Smooth muscle cell (in vitro differentiated cells): Measurements from ENCODE around the gene KMT2E. TPM values are rescaled to one million over a fixed set of nuclear protein-coding genes. Genes with fewer than 3 reads are reported as not detected.
A peak's percentile ranks its signal among the peaks of the same experiment; 100 is the strongest.
"Not testable (repeated sequence)": the region's sequence is repeated elsewhere in the genome, so short reads cannot be mapped to it uniquely, and the experiment has no call there.

Experiments used
- DNase-seq: peaks from one replicate; lab custom pipeline; 2025; ENCODE audit not compliant: unreplicated experiment; lab: John Stamatoyannopoulos, UW
- H2AFZ ChIP-seq: fragments of 200-600 bp; sonication (generic); 2 replicates; pipeline ENCODE4 v1.6.0; 2016; ENCODE audit warnings: antibody characterized with exemption, low read depth, mild to moderate bottlenecking
- H3F3A ChIP-seq: fragments of 200-600 bp; sonication (generic); 2 replicates; pipeline ENCODE4 v1.6.0; 2017; ENCODE audit warnings: antibody characterized with exemption, low read depth
- H3K27ac ChIP-seq: fragments of 200-600 bp; sonication (generic); 2 replicates; pipeline ENCODE4 v1.5.1; 2016; ENCODE audit warnings: low read depth, mild to moderate bottlenecking
- H3K27me3 ChIP-seq: fragments of 200-600 bp; sonication (generic); 2 replicates; pipeline ENCODE4 v1.6.1; 2016; ENCODE audit warnings: low read depth, mild to moderate bottlenecking
- H3K36me3 ChIP-seq: fragments of 200-600 bp; sonication (generic); 2 replicates; pipeline ENCODE4 v1.5.1; 2016; ENCODE audit warnings: low read depth
- H3K4me1 ChIP-seq: fragments of 200-600 bp; sonication (generic); 2 replicates; pipeline ENCODE4 v1.5.1; 2016; ENCODE audit warnings: low read depth
- H3K4me2 ChIP-seq: fragments of 200-600 bp; sonication (generic); 2 replicates; pipeline ENCODE4 v1.6.0; 2016; ENCODE audit warnings: mild to moderate bottlenecking
- H3K4me3 ChIP-seq: fragments of 200-600 bp; sonication (generic); 2 replicates; pipeline ENCODE4 v1.5.1; 2016; ENCODE audit warnings: mild to moderate bottlenecking
- H3K79me2 ChIP-seq: fragments of 200-600 bp; sonication (generic); 2 replicates; pipeline ENCODE4 v1.6.0; 2016; ENCODE audit warnings: low read depth, mild to moderate bottlenecking
- H3K9ac ChIP-seq: fragments of 200-600 bp; sonication (generic); 2 replicates; pipeline ENCODE4 v1.6.0; 2016; ENCODE audit warnings: low read depth
- H3K9me3 ChIP-seq: fragments of 200-600 bp; sonication (generic); replicated peaks from 2 replicates; pipeline ENCODE4 v1.5.1; 2016; ENCODE audit warnings: low read depth
- H4K20me1 ChIP-seq: fragments of 200-600 bp; sonication (generic); 2 replicates; pipeline ENCODE4 v1.6.0; 2016; ENCODE audit warnings: low read depth
- WGBS: methylation state at CpG from one replicate; pipeline ENCODE4 v1.1.7; 2016; ENCODE audit warnings: low lambda C conversion rate; 5-methylcytosine and 5-hydroxymethylcytosine counted together
- polyA plus RNA-seq: library from polyadenylated mRNA; unstranded; fragments of >200 nt; fragmentation: Nextera tagmentation; extraction: Ambion mirVana; gene quantifications from 2 replicates; pipeline ENCODE4 v1.2.1, GENCODE V29; 2016
- total RNA-seq: library from RNA; depleted of rRNA; stranded (reverse); fragments of >200 nt; gene quantifications from 2 replicates; pipeline ENCODE4 v1.2.3, GENCODE V29; 2014
- TF ChIP-seq, protein P1 (sequence below): fragments of 200-600 bp; sonication (generic); IDR thresholded peaks from 2 replicates; pipeline ENCODE4 v1.5.1; 2017; ENCODE audit warnings: borderline replicate concordance, mild to moderate bottlenecking, antibody characterized with exemption; ENCODE audit not compliant: insufficient read depth, poor library complexity, severe bottlenecking

The KMT2E gene
- total and polyA plus RNA-seq, 2 experiments from 2014 or later: 64.4 to 88.1 TPM

DNA sequence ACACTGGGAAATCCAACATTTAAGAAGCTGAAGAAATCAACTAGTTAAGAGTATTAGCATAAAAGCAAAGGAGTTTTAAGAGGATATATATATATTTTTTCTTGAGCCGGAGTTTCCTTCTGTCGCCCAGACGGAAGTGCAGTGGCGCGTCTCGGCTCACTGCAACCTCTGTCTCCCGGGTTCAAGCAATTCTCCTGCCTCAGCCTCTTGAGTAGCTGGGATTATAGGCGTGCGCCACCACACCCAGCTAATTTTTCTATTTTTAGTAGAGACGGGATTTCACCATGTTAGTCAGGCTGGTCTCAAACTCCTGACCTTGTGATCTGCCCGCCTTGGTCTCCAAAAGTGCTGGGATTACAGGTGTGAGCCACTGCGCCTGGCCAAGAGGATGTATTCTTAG, 8.5 kb upstream of the KMT2E start:
- 98% methylated on average over 12 of the region's 12 CpGs for WGBS
- H3K27ac ChIP-seq: peak overlapping the region; percentile 80
- H3F3A ChIP-seq: peaks cover 34% of the 10 kb centered on the region
- H3K9me3 ChIP-seq, H3K4me2 ChIP-seq, H2AFZ ChIP-seq, H3K4me3 ChIP-seq, H3K79me2 ChIP-seq, H3K27me3 ChIP-seq, H3K9ac ChIP-seq, DNase-seq, H4K20me1 ChIP-seq, H3K36me3 ChIP-seq: not testable (repeated sequence)
- H3K4me1 ChIP-seq: peaks cover 25% of the 10 kb centered on the region

DNA sequence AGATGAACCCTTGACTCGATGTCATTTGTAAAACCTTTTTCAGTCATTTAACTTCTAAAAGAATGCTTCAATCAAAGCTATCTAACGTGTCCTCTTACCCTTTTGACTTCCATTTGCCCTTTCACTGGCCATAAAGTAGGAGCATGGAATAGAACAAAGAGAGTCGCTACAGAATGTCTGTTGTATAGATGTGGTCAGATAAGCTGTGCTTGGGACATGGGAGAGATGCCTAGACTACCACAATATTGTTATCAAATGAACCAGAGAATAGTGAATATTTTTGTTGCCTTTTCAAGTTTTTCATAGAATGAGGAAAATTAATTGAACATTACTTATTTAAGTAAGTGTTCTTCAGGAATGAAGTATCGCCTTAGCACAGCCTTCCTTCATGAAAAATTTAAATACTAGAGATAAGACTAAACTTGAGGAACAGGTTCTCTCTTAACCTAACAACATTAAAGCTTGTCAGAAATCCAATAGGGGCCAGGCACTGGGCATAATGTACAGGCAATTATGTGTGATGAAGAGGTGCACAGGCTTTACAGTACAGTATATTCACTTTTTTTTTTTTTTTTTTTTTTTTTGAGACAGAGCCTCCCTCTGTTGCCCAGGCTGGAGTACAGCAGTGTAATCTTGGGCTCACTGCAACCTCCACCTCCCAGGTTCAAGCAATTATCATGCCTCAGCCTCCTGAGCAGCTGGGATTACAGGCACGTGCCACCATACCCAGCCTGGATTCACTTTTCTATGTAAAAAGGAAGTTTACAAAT, 7.5 kb upstream of the KMT2E start:
- H3K9ac ChIP-seq: no peak overlapping the region
- H4K20me1 ChIP-seq: no peaks in the 10 kb centered on the region
- H3K9me3 ChIP-seq: no peaks in the 10 kb centered on the region
- H3K4me1 ChIP-seq: peaks cover 26% of the 10 kb centered on the region
- H2AFZ ChIP-seq: no peak overlapping the region
- no peak overlapping the region for H3K4me3 ChIP-seq
- H3K4me2 ChIP-seq: peak overlapping the region; percentile 32
- no peaks in the 10 kb centered on the region for H3K79me2 ChIP-seq
- H3K27ac ChIP-seq: peak overlapping the region; percentile 33
- WGBS: 52% methylated on average over 5 of the region's 5 CpGs
- TF ChIP-seq, protein P1, sequence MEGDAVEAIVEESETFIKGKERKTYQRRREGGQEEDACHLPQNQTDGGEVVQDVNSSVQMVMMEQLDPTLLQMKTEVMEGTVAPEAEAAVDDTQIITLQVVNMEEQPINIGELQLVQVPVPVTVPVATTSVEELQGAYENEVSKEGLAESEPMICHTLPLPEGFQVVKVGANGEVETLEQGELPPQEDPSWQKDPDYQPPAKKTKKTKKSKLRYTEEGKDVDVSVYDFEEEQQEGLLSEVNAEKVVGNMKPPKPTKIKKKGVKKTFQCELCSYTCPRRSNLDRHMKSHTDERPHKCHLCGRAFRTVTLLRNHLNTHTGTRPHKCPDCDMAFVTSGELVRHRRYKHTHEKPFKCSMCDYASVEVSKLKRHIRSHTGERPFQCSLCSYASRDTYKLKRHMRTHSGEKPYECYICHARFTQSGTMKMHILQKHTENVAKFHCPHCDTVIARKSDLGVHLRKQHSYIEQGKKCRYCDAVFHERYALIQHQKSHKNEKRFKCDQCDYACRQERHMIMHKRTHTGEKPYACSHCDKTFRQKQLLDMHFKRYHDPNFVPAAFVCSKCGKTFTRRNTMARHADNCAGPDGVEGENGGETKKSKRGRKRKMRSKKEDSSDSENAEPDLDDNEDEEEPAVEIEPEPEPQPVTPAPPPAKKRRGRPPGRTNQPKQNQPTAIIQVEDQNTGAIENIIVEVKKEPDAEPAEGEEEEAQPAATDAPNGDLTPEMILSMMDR: no peak
- peaks cover 34% of the 10 kb centered on the region for H3F3A ChIP-seq
- no peak for DNase-seq
- H3K36me3 ChIP-seq: no peaks in the 10 kb centered on the region
- H3K27me3 ChIP-seq: no peaks in the 10 kb centered on the region

DNA sequence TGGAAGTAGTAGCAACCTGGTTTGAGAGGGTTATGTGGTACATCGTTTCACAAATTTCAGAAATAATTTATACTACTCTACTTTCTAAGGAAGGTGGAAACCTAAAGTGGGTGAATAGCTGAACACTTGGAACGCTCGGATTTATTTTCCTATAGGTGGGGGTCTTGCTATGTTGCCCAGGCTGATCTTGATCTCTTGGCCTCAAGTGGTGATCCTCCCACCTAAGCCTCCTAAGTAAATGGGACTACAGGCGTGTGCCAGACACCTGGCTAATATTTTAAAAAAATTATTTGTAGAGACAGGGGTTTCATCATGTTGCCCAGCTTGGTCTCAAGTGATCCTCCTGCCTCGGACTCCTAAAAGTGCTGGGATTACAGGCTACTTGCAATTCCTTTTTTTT, 6.7 kb upstream of the KMT2E start:
- 98% methylated on average over 5 of the region's 5 CpGs for WGBS
- H2AFZ ChIP-seq: no peak overlapping the region
- no peaks in the 10 kb centered on the region for H3K27me3 ChIP-seq
- H3K4me1 ChIP-seq: peaks cover 26% of the 10 kb centered on the region
- H3K27ac ChIP-seq: peak overlapping the region; percentile 33
- peaks cover 3% of the 10 kb centered on the region for H4K20me1 ChIP-seq
- H3K9ac ChIP-seq: no peak overlapping the region
- TF ChIP-seq, protein P1: no peak
- H3K4me2 ChIP-seq: peak overlapping the region; percentile 32
- H3F3A ChIP-seq: peaks cover 37% of the 10 kb centered on the region
- no peak for DNase-seq
- no peaks in the 10 kb centered on the region for H3K36me3 ChIP-seq
- H3K9me3 ChIP-seq: no peaks in the 10 kb centered on the region
- H3K4me3 ChIP-seq: no peak overlapping the region
- H3K79me2 ChIP-seq: no peaks in the 10 kb centered on the region

DNA sequence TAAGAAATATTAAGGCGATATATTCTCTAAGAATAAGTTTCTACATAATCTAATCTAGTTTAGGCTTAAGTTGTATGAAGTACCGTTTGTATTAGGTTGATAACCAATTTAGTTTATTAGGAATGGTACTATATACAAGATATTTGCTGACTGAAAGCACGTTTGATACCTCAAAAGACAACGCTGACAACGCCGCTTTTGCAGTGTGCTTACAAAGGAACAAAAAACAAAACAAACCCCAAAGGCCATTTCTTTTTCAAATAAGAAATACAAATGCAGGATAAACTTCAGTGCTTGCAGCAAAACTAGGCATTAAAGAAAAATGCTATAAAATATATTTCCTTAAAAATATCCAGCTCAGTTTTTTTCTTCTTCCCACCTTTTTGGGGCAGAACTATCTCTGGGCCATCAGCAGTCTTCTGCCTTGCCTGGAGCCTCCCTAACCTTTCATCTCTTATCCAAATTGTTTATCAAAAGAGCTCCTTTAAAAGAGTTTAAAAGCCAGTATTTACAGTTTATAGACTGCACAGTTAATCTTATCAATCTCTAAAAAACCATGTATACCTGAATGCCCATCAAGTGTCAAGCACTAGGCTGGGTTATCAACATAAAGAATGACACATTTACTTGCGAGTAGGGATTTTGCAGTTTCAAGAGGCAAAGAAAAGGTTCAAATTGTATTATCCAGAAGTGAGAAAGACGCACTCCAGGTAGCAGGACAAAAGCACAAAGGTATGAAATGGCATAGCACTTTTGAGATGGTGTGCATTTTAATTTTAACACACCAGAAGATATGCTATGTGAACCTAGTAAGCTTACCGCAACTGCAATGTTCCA, 4.1 kb upstream of the KMT2E start:
- Histone ChIP-seq H3K9ac (peak overlapping the region; percentile 100), H3K4me1 (peaks cover 13% of the 10 kb centered on the region), H3F3A (peaks cover 26% of the 10 kb centered on the region), H4K20me1 (peaks cover 3% of the 10 kb centered on the region), H3K36me3 (no peaks in the 10 kb centered on the region), H3K27me3 (no peaks in the 10 kb centered on the region), H3K27ac (peak overlapping the region; percentile 100), H3K9me3 (no peaks in the 10 kb centered on the region), H3K4me2 (peak overlapping the region; percentile 97), H2AFZ (no peak overlapping the region), H3K79me2 (peaks cover 9% of the 10 kb centered on the region), H3K4me3 (peak overlapping the region; percentile 98)
- TF ChIP-seq, protein P1: no peak
- no peak for DNase-seq
- WGBS: 68% methylated on average over 9 of the region's 9 CpGs
